H1 (cell line): ENCODE results near the gene CYLD.

Source experiments
- BCL11A ChIP-seq, 2 experiments: IDR thresholded peaks; one replicate each; pipeline ENCODE4 v1.6.1; 2011; ENCODE audit warnings: low read depth in 2 of 2, low read length in 2 of 2, mild to moderate bottlenecking in 2 of 2
- CTCF ChIP-seq, 3 experiments: IDR thresholded peaks; 1 replicate in 2 of 3; 2 replicates in 1 of 3; pipeline versions ENCODE4 v1.5.1 to v1.6.1; 2011; ENCODE audit warnings: low read length in 3 of 3, mild to moderate bottlenecking in 3 of 3, inconsistent platforms in 2 of 3, low read depth in 1 of 3, moderate library complexity in 1 of 3; ENCODE audit not compliant: insufficient read depth in 1 of 3; ENCODE audit errors: control extremely low read depth in 1 of 3
- EGR1 ChIP-seq: IDR thresholded peaks from 2 replicates; pipeline ENCODE4 v1.6.1; 2011; ENCODE audit warnings: low read depth, low read length, borderline replicate concordance
- EZH2 ChIP-seq: fragments of 200-600 bp; sonication (generic); IDR thresholded peaks from 2 replicates; pipeline ENCODE4 v1.7.1; 2012; ENCODE audit warnings: low read depth, mild to moderate bottlenecking, moderate library complexity, low read length, inconsistent platforms; ENCODE audit not compliant: severe bottlenecking
- HDAC6 ChIP-seq: IDR thresholded peaks from one replicate; pipeline ENCODE4 v1.7.1; 2012; ENCODE audit warnings: low read depth, mild to moderate bottlenecking, inconsistent platforms, low read length, moderate library complexity
- JUND ChIP-seq: IDR thresholded peaks from 2 replicates; pipeline ENCODE4 v1.6.1; 2011; ENCODE audit warnings: mild to moderate bottlenecking, improper control_type of control experiment, low read length
- POLR2A ChIP-seq, 2 experiments: IDR thresholded peaks; 1 replicate in 1 of 2; 2 replicates in 1 of 2; pipeline ENCODE4 v1.6.1; 2011; ENCODE audit warnings: low read depth in 2 of 2, low read length in 2 of 2, mild to moderate bottlenecking in 2 of 2; ENCODE audit errors: control extremely low read depth in 1 of 2
- SIX5 ChIP-seq: IDR thresholded peaks from 2 replicates; pipeline ENCODE4 v1.6.1; 2011; ENCODE audit warnings: mild to moderate bottlenecking, low read depth, low read length
- SP4 ChIP-seq: IDR thresholded peaks from 2 replicates; pipeline ENCODE4 v1.6.1; 2012; ENCODE audit warnings: low read length, inconsistent platforms
- TEAD4 ChIP-seq: IDR thresholded peaks from 2 replicates; pipeline ENCODE4 v1.6.1; 2012; ENCODE audit warnings: low read depth, low read length, inconsistent platforms, mixed read lengths

- no peak for TF ChIP-seq POLR2A (IDR thresholded peaks at IDR 0.05; ENCODE audit: control extremely low read depth in 1 of 2, low read depth in 2 of 2, low read length in 2 of 2)
- no peak for TF ChIP-seq TEAD4
- no peak for TF ChIP-seq EGR1
- TF ChIP-seq HDAC6: no peak
- no peak for TF ChIP-seq JUND
- TF ChIP-seq SIX5: no peak
- no peak for TF ChIP-seq SP4
- TF ChIP-seq EZH2: no peak
- no peak for TF ChIP-seq BCL11A (IDR thresholded peaks at IDR 0.05; ENCODE audit: low read depth in 2 of 2, low read length in 2 of 2)
- TF ChIP-seq CTCF (IDR thresholded peaks at IDR 0.05; ENCODE audit: control extremely low read depth in 1 of 3, insufficient read depth in 1 of 3, low read depth in 1 of 3, low read length in 3 of 3): no peak
Observed at GRCh38 chr16:50724306-50724705, 17.6 kb upstream of the CYLD start.
